GM12801 (cell line): ENCODE measurements around the gene CDC25B.

Experiments
- TF ChIP-seq, protein P1 (sequence below): IDR thresholded peaks from one replicate; pipeline ENCODE4 v1.5.1; 2011; ENCODE audit warnings: control low read depth; ENCODE audit not compliant: insufficient read length; ENCODE audit errors: extremely low read depth

CDC25B gene

DNA sequence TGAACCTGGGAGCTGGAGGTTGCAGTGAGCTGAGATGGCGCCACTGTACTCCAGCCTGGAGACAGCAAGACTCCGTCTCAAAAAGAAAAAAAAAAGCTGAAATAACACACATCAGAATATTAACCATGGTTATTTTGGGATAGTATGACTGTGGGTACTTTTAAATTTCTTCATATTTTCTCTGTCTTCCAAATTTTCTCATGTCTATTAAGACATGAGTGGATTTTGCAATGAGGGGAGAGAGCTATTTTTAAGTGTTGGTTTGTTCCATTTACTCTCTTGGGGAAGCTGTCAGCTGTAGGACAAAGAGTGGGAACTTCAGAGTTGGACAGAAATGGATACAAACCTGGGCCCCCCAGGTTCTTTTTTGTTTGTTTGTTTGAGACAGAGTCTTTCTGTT is 38.8 kb upstream of the CDC25B start:
- TF ChIP-seq, protein P1, sequence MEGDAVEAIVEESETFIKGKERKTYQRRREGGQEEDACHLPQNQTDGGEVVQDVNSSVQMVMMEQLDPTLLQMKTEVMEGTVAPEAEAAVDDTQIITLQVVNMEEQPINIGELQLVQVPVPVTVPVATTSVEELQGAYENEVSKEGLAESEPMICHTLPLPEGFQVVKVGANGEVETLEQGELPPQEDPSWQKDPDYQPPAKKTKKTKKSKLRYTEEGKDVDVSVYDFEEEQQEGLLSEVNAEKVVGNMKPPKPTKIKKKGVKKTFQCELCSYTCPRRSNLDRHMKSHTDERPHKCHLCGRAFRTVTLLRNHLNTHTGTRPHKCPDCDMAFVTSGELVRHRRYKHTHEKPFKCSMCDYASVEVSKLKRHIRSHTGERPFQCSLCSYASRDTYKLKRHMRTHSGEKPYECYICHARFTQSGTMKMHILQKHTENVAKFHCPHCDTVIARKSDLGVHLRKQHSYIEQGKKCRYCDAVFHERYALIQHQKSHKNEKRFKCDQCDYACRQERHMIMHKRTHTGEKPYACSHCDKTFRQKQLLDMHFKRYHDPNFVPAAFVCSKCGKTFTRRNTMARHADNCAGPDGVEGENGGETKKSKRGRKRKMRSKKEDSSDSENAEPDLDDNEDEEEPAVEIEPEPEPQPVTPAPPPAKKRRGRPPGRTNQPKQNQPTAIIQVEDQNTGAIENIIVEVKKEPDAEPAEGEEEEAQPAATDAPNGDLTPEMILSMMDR: no peak

DNA sequence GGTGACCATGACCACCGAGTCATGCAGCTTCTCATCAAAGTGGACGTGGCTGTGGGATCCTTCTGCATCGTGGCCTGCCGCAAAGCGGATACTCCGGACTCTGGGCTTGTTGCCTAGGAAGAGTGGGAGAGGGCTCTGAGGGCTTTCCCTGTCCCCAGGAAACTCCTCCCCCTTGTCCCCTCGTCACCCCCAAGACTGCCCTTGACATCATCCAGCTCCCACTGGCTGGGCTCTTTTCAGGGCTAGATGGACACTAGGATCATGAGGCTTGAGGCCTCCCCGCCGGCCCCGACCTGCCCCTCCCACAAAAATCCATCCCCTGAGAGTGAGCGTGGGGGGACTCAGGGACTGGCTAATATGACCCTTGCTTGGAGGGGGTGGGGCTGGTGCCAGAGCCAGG is 37.5 kb upstream of the CDC25B start:
- TF ChIP-seq, protein P1: no peak

DNA sequence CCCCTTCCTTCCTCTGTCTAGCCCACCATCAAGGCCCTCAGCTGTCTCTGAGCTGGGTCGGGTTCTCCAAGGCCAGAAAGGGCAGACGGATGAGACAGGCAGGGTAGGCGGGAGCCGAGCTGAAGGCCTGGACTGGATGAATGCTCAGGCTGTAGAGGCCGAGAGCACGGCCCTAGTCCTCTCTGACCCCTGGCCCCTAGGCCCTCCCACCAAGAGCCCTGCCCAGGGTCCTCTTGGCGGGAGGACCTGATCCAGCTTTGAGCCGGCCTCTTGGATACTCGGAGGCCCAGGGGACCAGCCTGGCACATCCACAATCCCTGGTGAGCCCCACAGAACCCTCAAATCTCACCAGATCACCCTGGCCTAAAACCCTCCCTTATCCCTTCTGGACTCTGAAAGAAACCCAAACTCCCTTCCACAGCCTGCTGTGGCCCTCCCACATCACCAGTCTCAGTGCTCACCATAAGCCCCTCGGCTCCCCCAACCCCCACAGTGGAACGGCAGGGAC is 36.7 kb upstream of the CDC25B start:
- TF ChIP-seq, protein P1: no peak

DNA sequence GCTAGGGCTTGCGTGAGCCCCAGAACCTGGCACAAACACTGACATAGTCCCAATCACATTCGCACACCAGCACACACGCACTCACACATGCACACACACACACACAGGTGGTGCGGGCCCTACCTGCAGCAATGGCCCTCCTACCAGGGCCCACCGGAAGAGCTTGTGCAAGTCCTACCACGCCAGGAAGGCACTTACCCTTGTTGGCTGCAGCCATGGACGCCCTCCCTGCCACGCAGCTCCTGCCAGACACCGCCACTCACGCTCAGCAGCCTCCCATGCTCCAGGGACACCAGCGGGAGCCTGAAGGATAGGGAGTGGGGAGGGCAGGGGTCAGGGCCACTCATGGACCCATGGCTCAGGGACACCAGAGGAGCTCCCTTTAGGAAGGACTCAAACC is 36.2 kb upstream of the CDC25B start:
- TF ChIP-seq, protein P1: no peak

DNA sequence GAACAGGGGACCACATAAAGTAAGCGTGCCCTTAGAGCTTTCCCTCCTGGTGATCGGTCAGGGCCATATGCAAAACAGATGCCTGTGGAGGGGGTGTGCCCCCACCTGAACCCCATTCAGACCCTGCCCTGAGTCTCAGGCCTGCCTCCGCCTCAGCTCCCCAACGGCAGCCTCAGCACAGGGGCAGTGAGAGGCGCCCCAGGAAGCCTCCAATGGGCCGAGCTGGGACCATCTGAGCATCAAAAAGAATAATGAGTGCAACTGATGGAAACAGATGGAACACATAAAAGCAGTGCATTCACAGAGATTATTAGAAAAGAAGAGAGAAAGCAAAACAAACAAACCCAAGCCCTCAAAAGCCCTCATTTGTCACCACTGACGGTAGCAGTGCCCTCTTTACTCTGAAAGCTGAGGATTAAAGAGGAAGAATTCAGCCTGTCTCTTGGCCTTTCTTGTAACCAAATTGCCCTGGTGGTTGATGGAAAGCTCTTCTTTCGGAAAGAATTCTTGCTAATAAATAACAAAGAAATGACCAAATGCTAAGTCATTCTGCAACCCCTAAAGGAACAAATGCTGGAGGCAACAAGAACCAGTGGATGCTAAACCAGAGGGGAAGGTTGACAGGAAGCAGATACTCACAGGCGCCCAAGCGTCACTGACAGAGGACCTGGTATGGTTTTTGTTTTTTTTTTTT is 35.3 kb upstream of the CDC25B start:
- TF ChIP-seq, protein P1: no peak

DNA sequence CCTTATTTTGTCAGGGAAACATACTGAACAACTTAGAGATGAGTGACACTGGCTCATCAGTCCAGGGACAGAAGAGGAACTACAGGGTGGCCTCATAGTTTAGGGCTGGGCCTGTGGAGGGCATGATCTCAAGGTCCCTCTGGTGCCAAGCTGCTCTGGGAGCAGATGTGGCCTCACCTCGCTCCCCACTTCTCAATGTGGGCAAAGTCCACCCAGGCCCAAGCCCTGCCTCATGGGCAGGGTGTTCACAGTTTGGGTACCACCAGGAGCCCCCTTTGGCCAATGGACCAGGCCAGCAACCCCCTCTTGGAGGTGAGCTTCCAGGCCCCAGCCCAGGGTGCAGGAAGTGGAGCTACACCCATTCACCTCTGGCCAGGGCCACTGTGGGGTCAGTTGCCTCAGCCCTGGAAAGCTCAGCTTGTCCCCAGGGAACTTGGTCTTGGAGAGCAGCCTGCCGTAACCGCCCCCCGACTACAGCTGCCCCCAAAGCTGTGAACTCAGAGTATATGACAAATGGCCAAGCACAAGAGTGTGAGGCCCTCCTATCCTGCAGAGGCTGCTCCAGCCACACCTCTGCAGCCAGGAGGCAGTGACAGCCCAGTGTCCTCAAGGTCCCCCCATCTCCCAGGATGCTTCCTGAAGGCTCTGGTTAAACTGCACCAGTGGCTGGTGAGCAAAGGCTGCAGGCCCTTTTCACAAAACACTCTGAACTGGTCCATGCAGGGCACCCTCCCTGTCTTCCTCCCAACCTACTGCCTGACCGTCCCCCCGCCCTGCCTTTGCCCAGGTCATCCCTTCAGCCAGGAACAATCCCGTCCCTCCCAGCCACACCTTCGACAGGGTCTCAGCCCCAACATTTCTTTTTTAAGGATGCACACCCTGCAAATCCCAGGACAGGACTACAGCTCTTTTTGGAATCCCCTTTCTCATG is 32.2 kb upstream of the CDC25B start:
- TF ChIP-seq, protein P1: no peak

DNA sequence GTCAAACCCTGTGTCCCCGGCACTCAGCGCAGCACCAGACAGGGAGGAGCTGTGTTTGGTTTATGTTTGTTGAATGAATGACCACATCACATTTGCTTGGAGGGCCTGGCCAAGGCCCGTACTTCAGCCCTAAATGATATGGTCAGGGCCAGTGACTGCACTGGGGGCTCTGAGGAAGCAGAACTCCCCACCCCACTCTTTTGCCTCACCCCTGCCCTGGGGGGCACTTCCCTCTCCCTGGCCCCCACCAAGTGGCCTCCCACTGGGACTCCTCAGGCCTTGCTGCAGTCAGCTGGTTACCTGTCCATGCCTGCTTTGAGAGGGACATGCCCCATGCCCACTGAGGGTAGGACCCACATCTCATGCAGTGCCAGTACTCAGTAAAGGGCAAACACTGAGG is 31.5 kb upstream of the CDC25B start:
- TF ChIP-seq, protein P1: no peak
